C4-2B (cell line): ENCODE results near the gene TUFM.

Experiments
- CTCF ChIP-seq: fragments of 450-650 bp; conservative IDR thresholded peaks from 2 replicates; pipeline ENCODE4 v1.5.1; 2017; ENCODE audit warnings: mild to moderate bottlenecking
- ZFX ChIP-seq: fragments of 450-650 bp; IDR thresholded peaks from 2 replicates; pipeline ENCODE4 v1.6.1; 2017

- TF ChIP-seq CTCF (no peak), ZFX (no peak)
Observed at GRCh38 chr16:28875134-28876018, 29.2 kb upstream of the TUFM start.
